ENCODE measurements around the gene ZIC4.

GRCh38 chr3:147392625-147392946 lies 13.8 kb downstream of the ZIC4 start:
- no peak for TF ChIP-seq CTCF (IDR thresholded peaks at IDR 0.05)
- TF ChIP-seq POLR2A (IDR thresholded peaks at IDR 0.05): no peak

Data from sigmoid colon (tissue), 3 donors.